HG02885 (cell line): ENCODE data around the gene SLC25A51.
A peak's percentile ranks its signal among the peaks of the same experiment; 100 is the strongest.

Experiments
- ATAC-seq: cut with Tn5 transposase; IDR thresholded peaks from one replicate; pipeline ENCODE4 v1.9.1; 2021; ENCODE audit warnings: mild to moderate bottlenecking; ENCODE audit not compliant: unreplicated experiment, poor library complexity

SLC25A51 gene

GRCh38 chr9:37903647-37904444, at the start of gene SLC25A51:
Gene SLC25A51 (minus strand): TSS chr9:37904127. CDS start chr9:37888550, 15,577 bp downstream.
- ATAC-seq: peak; percentile 87

- no peak for ATAC-seq
These were observed 49.4 kb upstream of the SLC25A51 start for GRCh38 chr9:37953206-37953774.

GRCh38 chr9:37952731-37953130, 48.8 kb upstream of the SLC25A51 start:
- ATAC-seq: no peak

GRCh38 chr9:37951671-37952449, 47.9 kb upstream of the SLC25A51 start:
- ATAC-seq: no peak

GRCh38 chr9:37950561-37950960, 46.6 kb upstream of the SLC25A51 start:
- no peak for ATAC-seq

GRCh38 chr9:37949576-37949975, 45.6 kb upstream of the SLC25A51 start:
- no peak for ATAC-seq

GRCh38 chr9:37948417-37948980, 44.6 kb upstream of the SLC25A51 start:
- ATAC-seq: no peak

- no peak for ATAC-seq
These were observed 44.0 kb upstream of the SLC25A51 start for GRCh38 chr9:37947977-37948376.

GRCh38 chr9:37947471-37947870, 43.5 kb upstream of the SLC25A51 start:
- no peak for ATAC-seq

GRCh38 chr9:37946971-37947370, 43.0 kb upstream of the SLC25A51 start:
- no peak for ATAC-seq

- ATAC-seq: no peak
These were observed 42.1 kb upstream of the SLC25A51 start for GRCh38 chr9:37946041-37946440.

GRCh38 chr9:37944671-37945481, 40.9 kb upstream of the SLC25A51 start:
- ATAC-seq: no peak

- ATAC-seq: no peak
These were observed 40.3 kb upstream of the SLC25A51 start for GRCh38 chr9:37944266-37944650.

GRCh38 chr9:37943345-37944265, 39.7 kb upstream of the SLC25A51 start:
- no peak for ATAC-seq

GRCh38 chr9:37942621-37943344, 38.9 kb upstream of the SLC25A51 start:
- no peak for ATAC-seq

GRCh38 chr9:37941253-37941652, 37.3 kb upstream of the SLC25A51 start:
- no peak for ATAC-seq

- no peak for ATAC-seq
These were observed 35.7 kb upstream of the SLC25A51 start for GRCh38 chr9:37939575-37940095.
